PC-9 (cell line): ENCODE results near the gene THSD7B.

Source experiments
- CTCF ChIP-seq: fragments of 200-600 bp; sonication (generic); conservative IDR thresholded peaks from 2 replicates; pipeline ENCODE4 v1.6.1; 2017; ENCODE audit warnings: mixed run types, antibody characterized with exemption, mild to moderate bottlenecking, moderate library complexity
- EZH2 ChIP-seq: fragments of 200-600 bp; sonication (generic); IDR thresholded peaks from 2 replicates; pipeline ENCODE4 v1.8.0; 2017; ENCODE audit warnings: antibody characterized with exemption, low read depth

GRCh38 chr2:136828162-136828561, 62.8 kb downstream of the THSD7B start:
- TF ChIP-seq CTCF (no peak), EZH2 (no peak)
